ENCODE data around the gene LRRC34. TPM values are rescaled to one million over a fixed set of nuclear protein-coding genes. Genes with fewer than 3 reads are reported as not detected.

Gene LRRC34
- total and polyA plus RNA-seq, 10 of the 15 experiments (the other 5 are each of a cell fraction or from before 2014, with no cell fraction given), result 0.24 to 3.7 (median 1.7) TPM

DNA sequence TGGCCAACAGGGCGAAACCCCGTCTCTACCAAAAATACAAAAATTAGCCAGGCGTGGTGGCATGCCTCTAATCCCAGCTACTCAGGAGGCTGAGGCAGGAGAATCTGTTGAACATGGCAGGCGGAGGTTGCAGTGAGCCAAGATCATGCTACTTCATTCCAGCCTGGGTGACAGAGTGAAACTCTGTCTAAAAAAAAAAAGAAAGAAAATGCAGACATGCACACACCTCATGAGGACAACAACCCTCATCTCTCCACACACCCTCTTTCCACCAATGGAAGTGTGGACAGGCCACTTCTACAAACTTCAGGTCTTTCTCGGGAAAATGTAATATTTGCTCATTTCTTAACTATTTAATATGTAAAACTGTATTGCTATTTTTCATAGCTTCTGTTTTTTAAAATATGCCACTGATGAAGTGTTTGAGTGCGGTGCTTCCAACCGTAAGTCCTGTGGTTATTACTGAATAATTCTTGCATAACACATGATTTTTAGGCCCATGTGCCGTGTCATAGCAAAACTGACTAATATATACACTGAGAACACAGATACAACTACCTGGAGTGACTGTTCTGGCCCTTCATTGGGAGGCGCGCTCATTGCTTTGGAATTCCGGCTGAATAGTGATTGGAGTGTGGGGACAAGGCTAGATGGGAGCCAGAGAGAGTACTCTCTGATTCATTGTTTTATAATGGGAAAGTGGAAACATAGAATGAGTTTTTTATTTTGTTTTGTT, 33.9 kb upstream of the LRRC34 start (continued):
- TF ChIP-seq CHD4 (IDR thresholded peaks at IDR 0.05) (no peak), CTCF (IDR thresholded peaks at IDR 0.05 in 2 of 3, conservative IDR thresholded peaks at IDR 0.05 in 1 of 3; ENCODE audit: control insufficient read depth in 2 of 3, extremely low read depth in 1 of 3, insufficient read depth in 1 of 3, low read depth in 3 of 3, low read length in 3 of 3) (no peak), ZNF217 (IDR thresholded peaks at IDR 0.05) (peak; percentile 89), WRNIP1 (IDR thresholded peaks at IDR 0.05; ENCODE audit: borderline replicate concordance, low read depth, low read length) (no peak), TCF7 (IDR thresholded peaks at IDR 0.05; ENCODE audit: borderline replicate concordance) (0 out of 2 replicates have a peak, but pooled peaks have one; percentile 15), ESRRA (IDR thresholded peaks at IDR 0.05; ENCODE audit: low read length) (no peak), NBN (IDR thresholded peaks at IDR 0.05) (no peak), MYB (IDR thresholded peaks at IDR 0.05; ENCODE audit: borderline replicate concordance, low read depth, low read length) (no peak), NFYA (IDR thresholded peaks at IDR 0.05; ENCODE audit: borderline replicate concordance, low read depth, low read length) (no peak), BACH1 (IDR thresholded peaks at IDR 0.05; ENCODE audit: borderline replicate concordance) (no peak), ELK1 (IDR thresholded peaks at IDR 0.05; ENCODE audit: low read depth, low read length) (no peak), ASH2L (IDR thresholded peaks at IDR 0.05; ENCODE audit: borderline replicate concordance, low read depth) (no peak), EED (IDR thresholded peaks at IDR 0.05; ENCODE audit: low read depth) (peak; percentile 84), SMAD1 (IDR thresholded peaks at IDR 0.05; ENCODE audit: low read depth, partially characterized antibody) (no peak), BCL11A (IDR thresholded peaks at IDR 0.05; ENCODE audit: low read depth, low read length) (peak; percentile 73; the same call in 1 of the 2 replicates), YY1 (IDR thresholded peaks at IDR 0.05; ENCODE audit: low read depth, low read length) (no peak), TARDBP (IDR thresholded peaks at IDR 0.05; ENCODE audit: borderline replicate concordance) (no peak), SUZ12 (IDR thresholded peaks at IDR 0.05; ENCODE audit: unreplicated experiment) (no peak), PML (IDR thresholded peaks at IDR 0.05; ENCODE audit: low read length) (no peak), SP1 (IDR thresholded peaks at IDR 0.05; ENCODE audit: low read depth, low read length) (no peak), LARP7 (IDR thresholded peaks at IDR 0.05) (no peak), EGR1 (IDR thresholded peaks at IDR 0.05; ENCODE audit: borderline replicate concordance in 1 of 2, low read depth in 2 of 2, low read length in 2 of 2) (no peak), NRF1 (conservative IDR thresholded peaks at IDR 0.05; ENCODE audit: low read depth, low read length) (no peak), SREBF1 (IDR thresholded peaks at IDR 0.05; ENCODE audit: low read length) (peak; percentile 31; the same call in 1 of the 2 replicates)
- TF ChIP-seq, protein P1, sequence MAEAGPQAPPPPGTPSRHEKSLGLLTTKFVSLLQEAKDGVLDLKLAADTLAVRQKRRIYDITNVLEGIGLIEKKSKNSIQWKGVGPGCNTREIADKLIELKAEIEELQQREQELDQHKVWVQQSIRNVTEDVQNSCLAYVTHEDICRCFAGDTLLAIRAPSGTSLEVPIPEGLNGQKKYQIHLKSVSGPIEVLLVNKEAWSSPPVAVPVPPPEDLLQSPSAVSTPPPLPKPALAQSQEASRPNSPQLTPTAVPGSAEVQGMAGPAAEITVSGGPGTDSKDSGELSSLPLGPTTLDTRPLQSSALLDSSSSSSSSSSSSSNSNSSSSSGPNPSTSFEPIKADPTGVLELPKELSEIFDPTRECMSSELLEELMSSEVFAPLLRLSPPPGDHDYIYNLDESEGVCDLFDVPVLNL (IDR thresholded peaks at IDR 0.05; ENCODE audit: low read depth, low read length), result no peak
- TF ChIP-seq, protein P2, sequence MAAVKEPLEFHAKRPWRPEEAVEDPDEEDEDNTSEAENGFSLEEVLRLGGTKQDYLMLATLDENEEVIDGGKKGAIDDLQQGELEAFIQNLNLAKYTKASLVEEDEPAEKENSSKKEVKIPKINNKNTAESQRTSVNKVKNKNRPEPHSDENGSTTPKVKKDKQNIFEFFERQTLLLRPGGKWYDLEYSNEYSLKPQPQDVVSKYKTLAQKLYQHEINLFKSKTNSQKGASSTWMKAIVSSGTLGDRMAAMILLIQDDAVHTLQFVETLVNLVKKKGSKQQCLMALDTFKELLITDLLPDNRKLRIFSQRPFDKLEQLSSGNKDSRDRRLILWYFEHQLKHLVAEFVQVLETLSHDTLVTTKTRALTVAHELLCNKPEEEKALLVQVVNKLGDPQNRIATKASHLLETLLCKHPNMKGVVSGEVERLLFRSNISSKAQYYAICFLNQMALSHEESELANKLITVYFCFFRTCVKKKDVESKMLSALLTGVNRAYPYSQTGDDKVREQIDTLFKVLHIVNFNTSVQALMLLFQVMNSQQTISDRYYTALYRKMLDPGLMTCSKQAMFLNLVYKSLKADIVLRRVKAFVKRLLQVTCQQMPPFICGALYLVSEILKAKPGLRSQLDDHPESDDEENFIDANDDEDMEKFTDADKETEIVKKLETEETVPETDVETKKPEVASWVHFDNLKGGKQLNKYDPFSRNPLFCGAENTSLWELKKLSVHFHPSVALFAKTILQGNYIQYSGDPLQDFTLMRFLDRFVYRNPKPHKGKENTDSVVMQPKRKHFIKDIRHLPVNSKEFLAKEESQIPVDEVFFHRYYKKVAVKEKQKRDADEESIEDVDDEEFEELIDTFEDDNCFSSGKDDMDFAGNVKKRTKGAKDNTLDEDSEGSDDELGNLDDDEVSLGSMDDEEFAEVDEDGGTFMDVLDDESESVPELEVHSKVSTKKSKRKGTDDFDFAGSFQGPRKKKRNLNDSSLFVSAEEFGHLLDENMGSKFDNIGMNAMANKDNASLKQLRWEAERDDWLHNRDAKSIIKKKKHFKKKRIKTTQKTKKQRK (IDR thresholded peaks at IDR 0.05; ENCODE audit: low read depth, low read length), result no peak
